ENCODE data around the gene ME2. TPM values are rescaled to one million over a fixed set of nuclear protein-coding genes. Genes with fewer than 3 reads are reported as not detected.

Gene ME2
- total and polyA plus RNA-seq, 2 of the 8 experiments (the other 6 are each of a cell fraction or from before 2014, with no cell fraction given): 54.7 to 66.9 TPM

- Histone ChIP-seq H3K79me1 (ENCODE audit: low read depth, low read length) (no peaks in the 10 kb centered on the region), H2AK5ac (ENCODE audit: low read depth, low read length) (no peak overlapping the region), H2BK12ac (ENCODE audit: low read depth, low read length) (no peak overlapping the region), H3K4me3 (ENCODE audit: extremely low read depth in 1 of 4, insufficient read depth in 2 of 4, low read depth in 3 of 4, low read length in 4 of 4) (no peak overlapping the region), H3K4me2 (ENCODE audit: insufficient read depth in 1 of 2, low read depth in 2 of 2, low read length in 2 of 2) (no peak overlapping the region), H3K4me1 (replicated peaks in 1 of 4; ENCODE audit: control insufficient read depth in 3 of 4, insufficient read depth in 4 of 4, low read length in 3 of 4) (no peaks in the 10 kb centered on the region), H3K9me3 (ENCODE audit: insufficient read depth in 2 of 2, low read depth in 1 of 2, low read length in 1 of 2) (peaks cover 20 to 22% of the 10 kb centered on the region in 2 experiments), H2BK15ac (ENCODE audit: low read length) (no peak overlapping the region), H3K23ac (ENCODE audit: insufficient read length) (no peak overlapping the region), H4K5ac (ENCODE audit: insufficient read length, low read depth, low read length) (no peak overlapping the region), H3K56ac (replicated peaks; ENCODE audit: insufficient read length, low read depth, low read length) (no peak overlapping the region), H3K27ac (ENCODE audit: low read depth, low read length) (no peak overlapping the region), H3K27me3 (replicated peaks in 1 of 4; ENCODE audit: control insufficient read depth in 3 of 4, extremely low read depth in 1 of 4, insufficient read depth in 3 of 4, low read length in 3 of 4) (no peaks in the 10 kb centered on the region), H3K4ac (replicated peaks; ENCODE audit: insufficient read length, low read depth, low read length) (no peak overlapping the region), H3K18ac (ENCODE audit: extremely low read depth, low read length) (no peak overlapping the region), H4K20me1 (replicated peaks in 1 of 2; ENCODE audit: control insufficient read depth in 1 of 2, insufficient read depth in 2 of 2, low read length in 2 of 2) (no peaks in the 10 kb centered on the region), H3K79me2 (ENCODE audit: control insufficient read depth in 1 of 2, insufficient read depth in 2 of 2, low read length in 2 of 2) (no peaks in the 10 kb centered on the region), H3K23me2 (ENCODE audit: low read depth, low read length) (no peaks in the 10 kb centered on the region), H3K9ac (replicated peaks in 1 of 4; ENCODE audit: extremely low read depth in 1 of 4, low read depth in 3 of 4, low read length in 3 of 4) (no peak overlapping the region), H4K8ac (ENCODE audit: extremely low read depth, insufficient read depth, low read length) (no peak overlapping the region), H4K91ac (replicated peaks; ENCODE audit: insufficient read length, low read length) (no peak overlapping the region), H2BK120ac (replicated peaks; ENCODE audit: low read depth, low read length) (no peak overlapping the region), H2AFZ (ENCODE audit: low read length) (no peak overlapping the region), H3K14ac (ENCODE audit: insufficient read length) (no peak overlapping the region), H2BK20ac (ENCODE audit: low read length) (no peak overlapping the region), H3K36me3 (ENCODE audit: control insufficient read depth in 2 of 4, insufficient read depth in 4 of 4, low read length in 3 of 4) (peaks cover 0 to 17% (median 6%) of the 10 kb centered on the region in 4 experiments; a peak in 3 of 8 replicates), H2BK5ac (ENCODE audit: low read depth, low read length) (no peak overlapping the region)
- WGBS, 2 experiments (ENCODE audit: extremely low coverage in 1 of 2, insufficient coverage in 1 of 2, insufficient read length in 1 of 2, insufficient replicate concordance in 2 of 2, low coverage in 1 of 2, low lambda C conversion rate in 2 of 2, missing lambda C conversion rate in 1 of 2): 77% methylated on average over 5 of the region's 5 CpGs; no CpG with 5 or more reads in 1 of the 2 experiments
- FAIRE-seq (no peak), DNase-seq (ENCODE audit: low read depth in 1 of 2, low spot score in 2 of 2) (no peak)
- CTCF ChIA-PET (ENCODE audit: partially characterized antibody): interaction anchor here (0.6 kb wide), 2 partner anchors 8 to 130 kb away, joined by 3 read pairs; no protein-coding TSS in a partner anchor
- POLR2A ChIA-PET (ENCODE audit: partially characterized antibody): interaction anchor here (1.4 kb wide), 1 partner anchor 16 kb away, joined by 3 read pairs; no protein-coding TSS in a partner anchor
- TF ChIP-seq KDM1A (IDR thresholded peaks at IDR 0.05; ENCODE audit: borderline replicate concordance, low read length): no peak
- TF ChIP-seq FOSL1 (IDR thresholded peaks at IDR 0.05; ENCODE audit: insufficient read depth, low read depth, low read length): no peak
- TF ChIP-seq SP1 (IDR thresholded peaks at IDR 0.05; ENCODE audit: low read depth, low read length): no peak
- no peak for TF ChIP-seq HDAC2 (IDR thresholded peaks at IDR 0.05; ENCODE audit: borderline replicate concordance in 1 of 2, low read depth in 2 of 2, low read length in 2 of 2)
- no peak for TF ChIP-seq SAP30 (IDR thresholded peaks at IDR 0.05; ENCODE audit: insufficient read depth, insufficient replicate concordance, low read length)
- TF ChIP-seq ASH2L (IDR thresholded peaks at IDR 0.05; ENCODE audit: low read length): no peak
- no peak for TF ChIP-seq JUND (IDR thresholded peaks at IDR 0.05; ENCODE audit: low read length)
- TF ChIP-seq SP4 (IDR thresholded peaks at IDR 0.05; ENCODE audit: low read length): no peak
- no peak for TF ChIP-seq SP2 (IDR thresholded peaks at IDR 0.05; ENCODE audit: low read length)
- TF ChIP-seq HDAC6 (IDR thresholded peaks at IDR 0.05; ENCODE audit: low read depth, low read length): no peak
- no peak for TF ChIP-seq NANOG (IDR thresholded peaks at IDR 0.05; ENCODE audit: insufficient read depth, low read depth, low read length, poor library complexity, severe bottlenecking)
- TF ChIP-seq CTBP2 (IDR thresholded peaks at IDR 0.05; ENCODE audit: borderline replicate concordance, insufficient read depth, insufficient read length, low read length): no peak
- no peak for TF ChIP-seq EGR1 (IDR thresholded peaks at IDR 0.05; ENCODE audit: borderline replicate concordance, low read depth, low read length)
Observed at GRCh38 chr18:50977037-50977760, 98.3 kb downstream of the ME2 start.

All from H1 (cell line).